ENCODE measurements around the gene CFAP410. TPM values are rescaled to one million over a fixed set of nuclear protein-coding genes. Genes with fewer than 3 reads are reported as not detected.

Gene CFAP410
- total RNA-seq, 2 donors from 2014 or later: 19.8 to 21.4 TPM

GRCh38 chr21:44291078-44291935 is 47.9 kb downstream of the CFAP410 start:
- no peak for DNase-seq
- no peaks in the 10 kb centered on the region for H3K4me1 ChIP-seq
- no peak for TF ChIP-seq CTCF (IDR thresholded peaks at IDR 0.05)

GRCh38 chr21:44290327-44291077 is 48.7 kb downstream of the CFAP410 start:
- Histone ChIP-seq H3K4me3 (no peak overlapping the region), H3K36me3 (no peaks in the 10 kb centered on the region), H3K9me3 (no peaks in the 10 kb centered on the region), H3K27ac (no peak overlapping the region), H3K4me1 (no peaks in the 10 kb centered on the region), H3K27me3 (peaks cover 5% of the 10 kb centered on the region), H3K9ac (ENCODE audit: low read depth in 2 of 2, low read length in 2 of 2) (no peak overlapping the region)
- intact Hi-C loops (cut with DNase I): no loop called here
- no peak for DNase-seq
- no peak for TF ChIP-seq CTCF (IDR thresholded peaks at IDR 0.05)

More at GRCh38 chr21:44291078-44291935, 47.9 kb downstream of the CFAP410 start:
- intact Hi-C loops (cut with DNase I): no loop called here
- no peak overlapping the region for H3K4me3 ChIP-seq
- H3K27ac ChIP-seq: no peak overlapping the region
- H3K36me3 ChIP-seq: no peaks in the 10 kb centered on the region
- H3K9ac ChIP-seq (ENCODE audit: low read depth in 2 of 2, low read length in 2 of 2): no peak overlapping the region
- no peaks in the 10 kb centered on the region for H3K9me3 ChIP-seq
- H3K27me3 ChIP-seq: no peaks in the 10 kb centered on the region

- no peaks in the 10 kb centered on the region for H3K36me3 ChIP-seq
- peaks cover 12% of the 10 kb centered on the region for H3K27me3 ChIP-seq
- H3K4me3 ChIP-seq: no peak overlapping the region
- DNase-seq: no peak
- no peaks in the 10 kb centered on the region for H3K9me3 ChIP-seq
- H3K4me1 ChIP-seq: no peaks in the 10 kb centered on the region
- intact Hi-C loops (cut with DNase I): no loop called here
- H3K27ac ChIP-seq: no peak overlapping the region
- no peak overlapping the region for H3K9ac ChIP-seq (ENCODE audit: low read depth in 2 of 2, low read length in 2 of 2)
- no peak for TF ChIP-seq CTCF (IDR thresholded peaks at IDR 0.05)
Observed at GRCh38 chr21:44289381-44290010, 49.7 kb downstream of the CFAP410 start.

DNA sequence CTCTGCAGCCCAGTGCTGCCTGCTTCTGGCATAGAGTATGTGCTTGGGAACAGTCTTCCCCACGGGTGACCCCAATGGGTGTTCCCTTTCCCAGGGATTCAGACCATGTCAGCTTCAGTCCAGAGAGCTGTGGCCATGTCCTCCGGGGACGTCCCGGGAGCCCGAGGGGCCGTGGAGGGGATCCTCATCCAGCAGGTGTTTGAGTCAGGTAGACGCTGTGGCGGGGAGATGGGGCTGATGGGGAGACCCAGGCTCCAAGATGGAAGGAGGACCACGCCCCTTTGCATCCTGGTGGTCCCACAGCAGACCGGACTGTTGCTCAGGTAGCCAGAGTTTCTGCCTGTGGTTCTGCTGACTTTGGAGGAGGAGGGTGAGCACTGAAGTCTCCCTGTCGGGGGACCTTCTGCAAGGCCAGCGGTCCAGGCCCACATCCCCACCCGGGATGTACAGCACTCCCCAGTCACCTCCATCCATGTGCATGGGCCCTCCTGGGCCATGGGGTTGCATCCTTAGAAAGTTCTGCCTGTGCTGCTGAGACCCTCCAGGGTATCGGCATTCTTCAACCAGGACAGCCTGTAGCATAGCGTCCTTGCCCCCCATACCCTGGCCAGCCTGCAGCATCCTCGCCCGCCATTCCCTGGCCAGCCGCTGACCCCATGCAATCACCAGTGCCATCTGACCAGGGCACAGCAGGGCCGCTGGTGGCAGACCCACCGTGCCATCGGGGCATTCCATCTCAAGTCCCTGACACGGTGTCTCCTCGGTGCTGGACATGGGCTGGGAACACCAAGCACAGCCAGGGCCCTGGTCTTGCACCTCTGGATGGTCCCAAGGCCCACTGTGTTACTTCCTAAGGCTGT is 50.7 kb downstream of the CFAP410 start:
- H3K9ac ChIP-seq (ENCODE audit: low read depth in 2 of 2, low read length in 2 of 2): no peak overlapping the region
- H3K4me1 ChIP-seq: no peaks in the 10 kb centered on the region
- intact Hi-C loops (cut with DNase I): no loop called here
- H3K36me3 ChIP-seq: no peaks in the 10 kb centered on the region
- no peak overlapping the region for H3K4me3 ChIP-seq
- peaks cover 12% of the 10 kb centered on the region for H3K27me3 ChIP-seq
- H3K27ac ChIP-seq: no peak overlapping the region
- H3K9me3 ChIP-seq: no peaks in the 10 kb centered on the region
- TF ChIP-seq CTCF (IDR thresholded peaks at IDR 0.05): no peak
- no peak for DNase-seq

Data from colonic mucosa (tissue), 4 donors.